VCaP (cell line): ENCODE results near the gene PRSS1.

Experiments used
- H3K27ac ChIP-seq: fragments of 450-650 bp; 2 replicates; pipeline ENCODE4 v1.5.1; 2017
- CTCF ChIP-seq: fragments of 450-650 bp; conservative IDR thresholded peaks from 2 replicates; pipeline ENCODE4 v1.5.1; 2017; ENCODE audit warnings: mild to moderate bottlenecking, moderate library complexity

Gene PRSS1

GRCh38 chr7:142790056-142790455 lies 40.8 kb downstream of the PRSS1 start:
- no peak overlapping the region for H3K27ac ChIP-seq
- TF ChIP-seq CTCF: no peak

GRCh38 chr7:142790555-142790954 lies 41.3 kb downstream of the PRSS1 start:
- no peak for TF ChIP-seq CTCF
- no peak overlapping the region for H3K27ac ChIP-seq

GRCh38 chr7:142791502-142791901 lies 42.2 kb downstream of the PRSS1 start:
- TF ChIP-seq CTCF: no peak
- no peak overlapping the region for H3K27ac ChIP-seq

GRCh38 chr7:142792129-142792528 lies 42.9 kb downstream of the PRSS1 start:
- no peak overlapping the region for H3K27ac ChIP-seq
- no peak for TF ChIP-seq CTCF

GRCh38 chr7:142792593-142792992 lies 43.3 kb downstream of the PRSS1 start:
- no peak for TF ChIP-seq CTCF
- H3K27ac ChIP-seq: no peak overlapping the region

GRCh38 chr7:142793156-142793555 lies 43.9 kb downstream of the PRSS1 start:
- H3K27ac ChIP-seq: no peak overlapping the region
- no peak for TF ChIP-seq CTCF

- H3K27ac ChIP-seq: no peak overlapping the region
These were observed 46.1 kb downstream of the PRSS1 start for GRCh38 chr7:142795339-142795863.

More at GRCh38 chr7:142795339-142795863, 46.1 kb downstream of the PRSS1 start:
- no peak for TF ChIP-seq CTCF
